ENCODE data around the gene PRAMEF7.
"Not testable (repeated sequence)": the region's sequence is repeated elsewhere in the genome, so short reads cannot be mapped to it uniquely, and the experiment has no call there.

Gene PRAMEF7

DNA sequence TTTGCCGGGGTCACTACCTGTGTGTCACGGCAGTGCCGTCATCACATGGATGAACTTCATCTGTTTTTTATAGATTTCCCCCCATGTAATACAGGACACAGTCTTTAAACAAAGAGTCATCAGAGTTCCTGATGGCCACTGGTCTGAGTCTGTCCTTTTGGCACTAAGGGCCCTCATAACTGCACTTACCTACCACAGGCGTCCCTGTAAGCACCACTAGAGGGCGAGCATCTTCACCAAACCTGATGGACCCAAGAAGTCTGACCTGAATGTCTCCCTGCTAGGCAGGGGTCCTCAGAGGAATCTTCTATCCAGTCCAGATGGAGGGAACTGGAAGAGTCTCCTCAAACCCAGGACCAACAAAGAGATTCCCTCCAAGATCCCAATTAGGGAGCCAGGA lies 8.0 kb downstream of the PRAMEF7 start:
- not testable (repeated sequence) for H3K4me1 ChIP-seq (ENCODE audit: insufficient read depth, low read length, poor library complexity, severe bottlenecking); H3K9me2 ChIP-seq (replicated peaks; ENCODE audit: low read depth, low read length); H2AFZ ChIP-seq (ENCODE audit: low read length); H3K4me2 ChIP-seq (ENCODE audit: low read depth, low read length, poor library complexity, severe bottlenecking); H3K9me3 ChIP-seq (ENCODE audit: insufficient read depth, low read depth, low read length); H3K4me3 ChIP-seq (ENCODE audit: low read length, poor library complexity, severe bottlenecking); H4K20me1 ChIP-seq (ENCODE audit: insufficient read depth, low read length, poor library complexity, severe bottlenecking); H3F3A ChIP-seq (ENCODE audit: low read depth); H3K9ac ChIP-seq (ENCODE audit: low read depth, low read length, poor library complexity, severe bottlenecking); H3K27me3 ChIP-seq (ENCODE audit: insufficient read depth, low read length, poor library complexity, severe bottlenecking); H3K79me2 ChIP-seq (ENCODE audit: insufficient read depth, low read length); H3K36me3 ChIP-seq (ENCODE audit: insufficient read depth, low read length)

- not testable (repeated sequence) for H3K4me2 ChIP-seq (ENCODE audit: low read depth, low read length, poor library complexity, severe bottlenecking); H3K79me2 ChIP-seq (ENCODE audit: insufficient read depth, low read length); H3K9me2 ChIP-seq (replicated peaks; ENCODE audit: low read depth, low read length); H3K9ac ChIP-seq (ENCODE audit: low read depth, low read length, poor library complexity, severe bottlenecking); H2AFZ ChIP-seq (ENCODE audit: low read length); H3K9me3 ChIP-seq (ENCODE audit: insufficient read depth, low read depth, low read length); H3K27me3 ChIP-seq (ENCODE audit: insufficient read depth, low read length, poor library complexity, severe bottlenecking); H3K4me3 ChIP-seq (ENCODE audit: low read length, poor library complexity, severe bottlenecking); H4K20me1 ChIP-seq (ENCODE audit: insufficient read depth, low read length, poor library complexity, severe bottlenecking); H3K4me1 ChIP-seq (ENCODE audit: insufficient read depth, low read length, poor library complexity, severe bottlenecking); H3K36me3 ChIP-seq (ENCODE audit: insufficient read depth, low read length); H3F3A ChIP-seq (ENCODE audit: low read depth)
Observed at GRCh38 chr1:12947480-12947879, 31.1 kb downstream of the PRAMEF7 start, which contains the start of gene PRAMEF6. TSS of gene PRAMEF6 (minus strand) at chr1:12947580. CDS start at chr1:12942518, 5,062 bp downstream.
